Stimulated activated CD4-positive, alpha-beta T cell treated with anti-CD3 and anti-CD28 coated beads, TNF-alpha, amount 100 ng/mL, for 48 hours (primary cell): Measurements from ENCODE around the gene C16orf95.
"Not testable (repeated sequence)": the region's sequence is repeated elsewhere in the genome, so short reads cannot be mapped to it uniquely, and the experiment has no call there.

ENCODE experiments used
- DNase-seq, 3 donors: peaks; one replicate each; pipeline ENCODE4 v3.0.0-alpha.2; 2020; ENCODE audit warnings: low read depth in 3 of 3

Gene C16orf95

DNA sequence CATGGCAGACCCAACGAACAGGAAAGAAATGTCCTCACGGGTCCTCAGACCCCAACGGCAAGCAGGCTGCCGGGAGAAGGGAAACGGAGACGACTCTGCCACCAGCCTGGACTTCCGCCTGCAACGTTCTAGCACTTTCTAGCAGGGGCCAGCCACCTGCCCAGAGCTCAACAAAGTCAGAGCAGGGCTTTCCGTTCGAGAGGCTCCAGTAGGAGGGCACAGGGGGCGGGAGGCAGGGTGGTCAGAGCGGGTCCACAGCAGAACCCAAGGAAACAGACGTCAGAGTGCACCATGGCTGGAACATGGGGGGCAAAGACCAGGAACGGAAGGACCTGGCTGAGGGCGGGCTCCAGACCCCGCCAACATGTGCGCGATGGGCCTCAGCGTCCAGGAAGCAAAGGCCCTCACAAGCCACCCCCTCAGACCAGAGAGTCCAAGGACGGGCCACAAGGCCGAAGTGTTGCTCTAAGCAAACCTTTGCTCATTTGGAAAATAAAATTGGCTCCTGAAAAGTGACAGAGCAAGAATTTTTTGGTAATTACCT, 29.4 kb upstream of the C16orf95 start:
- DNase-seq = no peak

DNA sequence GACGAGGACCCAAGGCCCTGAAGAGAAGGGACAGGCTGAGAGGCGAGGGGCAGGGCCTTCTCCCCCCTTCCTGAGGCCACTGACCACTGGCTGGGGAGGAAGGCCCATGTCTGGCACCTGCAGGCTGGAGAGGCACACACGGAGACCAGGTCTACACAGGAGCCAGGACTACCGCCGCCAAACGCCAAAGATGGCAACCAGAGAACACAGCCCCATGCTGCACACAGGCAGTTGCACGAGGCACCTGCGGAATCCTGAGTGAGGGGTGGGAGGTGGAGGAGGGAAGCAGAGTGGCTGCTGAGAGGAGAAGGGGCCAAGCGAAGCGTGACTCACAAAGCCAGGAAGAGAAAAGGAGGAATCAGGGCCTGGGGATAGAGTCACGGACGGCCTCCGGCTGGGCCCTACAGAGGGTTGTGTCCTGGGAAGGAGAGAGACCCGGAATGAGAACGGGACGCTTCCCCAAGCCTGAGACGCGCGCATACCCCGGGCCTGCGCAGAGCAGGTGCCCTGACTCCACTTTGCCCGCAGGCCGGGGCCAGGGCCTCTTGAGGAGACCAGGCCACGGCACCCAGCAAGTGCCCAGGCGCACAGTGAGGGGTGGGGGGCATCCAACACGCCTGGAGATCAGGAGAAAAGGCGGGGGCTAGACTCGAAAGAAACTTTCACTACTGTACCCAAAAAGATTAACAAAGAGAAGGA, 28.7 kb upstream of the C16orf95 start:
- DNase-seq = no peak

DNA sequence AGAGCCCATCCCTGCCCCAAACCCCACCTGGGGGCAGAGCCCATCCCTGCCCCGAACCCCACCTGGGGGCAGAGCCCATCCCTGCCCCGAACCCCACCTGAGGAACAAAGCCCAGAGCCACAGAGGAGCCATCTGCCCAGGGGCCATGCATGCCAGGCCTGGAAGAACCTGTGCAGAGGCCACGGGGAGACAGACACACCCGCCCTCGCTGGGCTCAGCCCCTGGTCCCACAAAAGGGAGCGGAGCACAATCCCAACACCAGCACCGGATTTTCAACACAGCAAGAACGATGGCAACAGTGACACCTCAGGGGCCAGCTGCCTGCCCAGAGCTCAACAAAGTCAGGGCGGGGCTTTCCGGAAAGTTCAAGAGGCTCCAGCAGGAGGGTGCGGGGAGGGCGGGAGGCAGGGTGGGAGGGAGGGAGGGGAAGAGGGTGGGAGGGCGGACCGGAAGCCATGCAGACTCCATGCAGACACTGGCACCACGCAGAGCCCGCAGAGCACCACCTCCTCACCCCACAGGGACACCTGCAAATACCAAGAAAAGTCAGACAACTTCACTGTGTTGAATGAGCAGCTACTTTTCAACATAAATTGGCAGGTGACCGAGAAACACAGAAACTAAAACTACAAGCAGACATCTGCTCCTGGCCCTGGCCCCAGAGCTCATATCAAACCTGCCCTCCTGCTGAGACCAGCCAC, 27.9 kb upstream of the C16orf95 start:
- DNase-seq = peak; percentile 17 to 31 (median 25)

DNA sequence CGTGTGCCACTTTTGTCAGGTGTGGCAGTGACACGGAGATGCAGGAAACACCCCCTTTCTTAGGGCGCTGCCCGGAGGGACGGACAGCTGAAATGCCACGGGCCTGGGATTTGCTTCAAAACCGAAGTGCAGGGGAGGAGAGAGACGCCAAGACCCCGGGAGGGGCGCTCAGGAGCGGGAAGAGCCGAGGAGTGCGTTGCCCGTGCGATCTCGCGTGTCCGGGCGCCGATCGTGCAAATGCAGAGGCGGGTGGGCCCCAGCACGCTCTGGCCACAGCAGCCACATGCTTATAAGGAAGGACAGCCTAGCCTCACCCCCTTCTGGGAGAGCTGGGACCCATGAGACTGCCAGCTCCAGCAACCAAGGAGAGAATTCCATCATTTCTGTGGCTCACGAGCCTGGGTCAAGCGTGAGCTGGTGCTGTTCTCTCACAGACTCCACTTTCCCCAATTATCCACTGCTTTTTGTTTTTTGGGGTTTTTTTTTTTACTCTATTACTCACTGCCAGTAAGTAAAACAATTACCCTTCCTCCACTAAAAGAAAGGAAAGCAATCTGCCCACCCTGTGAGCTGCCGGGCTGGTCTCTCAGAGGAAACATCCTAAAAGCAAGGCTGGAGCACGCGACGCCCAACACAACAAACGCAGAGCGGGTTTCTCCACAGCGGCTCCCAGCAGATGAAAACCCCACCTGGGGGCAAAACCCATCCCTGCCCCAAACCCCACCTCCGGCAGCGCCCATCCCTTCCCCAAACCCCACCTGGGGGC, 27.2 kb upstream of the C16orf95 start:
- DNase-seq = no peak

DNA sequence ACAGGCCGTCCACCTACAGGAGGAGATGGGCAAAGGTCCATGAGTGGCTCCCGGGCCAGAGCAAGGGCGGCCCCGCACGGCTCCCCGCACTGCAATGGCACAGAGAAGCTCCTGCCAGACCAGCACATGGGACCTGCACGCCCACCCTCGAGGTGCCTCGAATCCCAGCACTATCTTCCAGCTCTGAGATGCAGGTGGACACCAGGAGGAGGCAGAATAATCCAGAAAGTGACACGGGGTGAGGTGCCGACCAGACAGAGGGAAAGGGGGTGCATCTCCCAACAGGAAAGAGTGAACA, 26.5 kb upstream of the C16orf95 start:
- no peak for DNase-seq

DNA sequence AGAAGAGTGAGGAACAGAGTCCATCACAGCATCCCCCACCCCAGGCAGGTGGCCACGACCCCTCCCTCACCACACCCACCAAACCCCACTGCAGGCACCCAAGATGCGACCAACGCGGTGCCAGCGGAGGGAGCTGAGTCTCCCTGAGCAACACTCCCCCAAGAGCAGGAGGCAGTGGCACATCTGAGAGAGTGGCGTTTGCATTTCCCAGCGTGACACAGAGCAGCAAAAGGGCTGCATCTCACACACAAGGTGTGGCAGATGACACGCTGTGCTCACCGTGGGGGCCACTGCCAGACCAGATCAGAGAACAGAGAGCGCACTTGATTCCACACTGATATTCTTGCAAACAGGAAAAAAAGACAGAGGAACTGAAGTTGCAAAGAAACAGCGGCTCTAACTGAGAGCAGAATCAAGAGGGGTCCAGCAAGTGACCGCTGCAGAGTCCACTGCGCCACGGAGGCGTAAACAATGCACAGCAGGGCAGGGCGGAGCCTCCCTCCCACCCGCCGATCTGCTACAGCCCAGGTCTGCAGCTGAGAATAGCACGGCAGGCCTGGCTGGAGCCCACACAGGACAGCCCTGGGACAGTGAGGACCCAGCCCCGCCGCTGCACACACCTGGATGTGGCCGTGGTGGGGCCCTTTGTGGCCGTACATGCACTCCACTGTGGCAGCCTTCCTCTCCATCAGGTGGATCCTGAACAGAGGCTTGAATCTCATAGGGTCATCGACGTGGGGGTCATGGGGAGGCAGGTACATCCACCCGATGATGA, 26.0 kb upstream of the C16orf95 start:
- DNase-seq = no peak

DNA sequence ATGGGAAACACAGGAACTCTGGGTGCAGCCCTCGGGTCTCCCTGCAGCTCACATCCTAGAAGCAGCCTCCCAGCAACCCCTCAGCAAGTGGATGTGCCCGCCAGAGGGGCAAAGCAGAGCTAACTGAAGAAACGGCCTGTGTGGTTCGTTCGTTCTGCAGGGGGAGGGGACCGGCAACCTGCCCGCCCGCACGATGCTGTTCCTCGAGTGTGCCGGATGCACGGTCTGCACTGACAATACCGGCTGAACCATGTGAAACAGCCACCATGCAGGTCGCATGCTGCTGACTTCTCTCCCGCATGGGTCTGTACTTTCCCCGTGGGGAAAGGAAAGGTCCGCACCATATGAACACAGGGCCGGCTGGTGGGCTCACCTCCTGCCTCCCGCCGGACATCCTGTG, 25.3 kb upstream of the C16orf95 start:
- no peak for DNase-seq

DNA sequence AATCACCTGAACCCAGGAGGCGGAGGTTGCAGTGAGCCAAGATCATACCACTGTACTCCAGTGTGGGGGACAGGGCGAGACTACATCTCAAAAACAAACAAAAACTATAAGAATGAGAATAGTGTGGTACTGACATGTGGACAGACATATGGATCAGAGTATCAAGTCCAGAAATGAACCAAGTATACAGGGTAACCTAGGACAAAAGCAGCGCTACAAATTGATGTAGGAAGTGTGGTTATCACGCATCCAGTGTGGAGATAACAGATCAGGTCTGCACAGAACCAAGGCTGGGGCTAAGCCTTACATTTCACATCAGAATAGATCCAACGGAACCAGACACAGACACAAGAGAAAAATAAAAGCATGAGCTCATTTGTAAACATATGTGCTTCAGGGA, 23.0 kb upstream of the C16orf95 start:
- no peak for DNase-seq

DNA sequence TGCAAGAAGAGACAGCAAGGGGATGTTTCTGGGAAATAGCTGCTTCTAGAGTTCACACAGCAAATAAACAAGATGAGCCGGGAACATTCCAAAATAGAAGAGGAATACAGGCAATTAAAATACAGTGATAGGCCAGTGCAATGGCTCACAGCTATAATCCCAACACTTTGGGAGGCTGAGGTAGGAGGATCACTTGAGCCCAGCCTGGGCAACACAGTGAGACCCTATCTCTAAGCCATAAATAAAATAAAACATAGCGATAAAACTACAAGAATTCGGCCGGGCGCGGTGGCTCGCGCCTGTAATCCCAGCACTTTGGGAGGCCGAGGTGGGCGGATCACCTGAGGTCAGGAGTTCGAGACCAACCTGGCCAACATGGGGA, 22.5 kb upstream of the C16orf95 start:
- DNase-seq = not testable (repeated sequence)

DNA sequence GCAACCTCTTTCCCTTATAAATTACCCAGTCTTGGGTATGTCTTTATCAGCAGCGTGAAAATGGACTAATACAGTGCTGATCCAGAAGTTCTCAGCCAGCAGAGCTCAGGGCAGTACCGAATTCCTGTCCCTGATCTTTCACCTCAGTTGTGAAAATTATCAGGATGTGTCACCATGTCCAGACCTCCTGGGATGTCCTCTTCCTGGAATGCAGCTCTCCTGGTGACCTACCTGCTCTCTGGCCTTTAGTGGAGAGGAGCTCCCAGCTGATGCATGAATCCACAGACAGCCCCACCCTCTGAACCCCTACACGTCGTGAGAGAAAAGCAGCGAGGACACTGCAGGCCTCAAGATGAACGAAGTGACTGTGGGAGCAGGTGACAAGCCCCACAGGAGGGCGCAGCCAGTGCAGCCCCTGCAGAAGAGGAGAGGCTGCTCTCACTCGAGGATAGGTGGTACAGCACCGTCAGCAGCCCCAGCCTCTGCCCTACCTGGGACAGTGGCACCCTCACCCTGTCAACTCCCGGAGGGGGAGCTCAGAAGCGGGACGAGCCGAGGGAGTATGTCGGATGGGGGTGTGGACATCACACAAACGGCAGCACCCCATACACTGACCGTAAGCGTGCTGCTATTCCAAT, 22.0 kb upstream of the C16orf95 start:
- no peak for DNase-seq

DNA sequence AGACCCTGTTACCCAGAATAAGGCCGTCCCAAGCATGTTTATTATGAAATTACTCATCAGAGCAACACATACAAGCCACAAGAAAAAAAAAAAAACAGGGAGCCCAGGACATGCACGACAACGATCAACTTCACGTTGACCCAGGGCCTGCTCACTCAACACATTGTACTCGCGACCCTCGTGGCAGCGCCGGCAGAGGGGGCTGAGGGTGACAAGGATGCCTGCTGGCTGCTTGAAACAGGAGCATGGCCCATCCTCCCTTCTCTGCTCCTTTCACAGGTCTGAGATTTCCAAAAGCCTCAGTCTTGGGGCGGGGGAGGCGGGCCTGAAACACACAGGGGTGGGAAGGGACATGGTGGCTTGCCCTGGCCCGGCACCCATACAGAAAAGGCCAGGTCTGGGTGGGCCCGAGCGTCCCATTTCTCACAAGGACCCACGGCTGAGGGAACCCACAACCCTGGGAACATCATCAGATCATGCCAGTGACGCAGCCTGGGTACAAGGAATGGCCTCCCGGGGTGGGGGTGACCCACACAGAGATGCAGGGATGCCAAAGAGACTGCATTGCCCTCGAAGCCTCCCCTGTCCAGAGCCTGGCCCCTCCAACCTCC, 21.1 kb upstream of the C16orf95 start:
- no peak for DNase-seq

DNA sequence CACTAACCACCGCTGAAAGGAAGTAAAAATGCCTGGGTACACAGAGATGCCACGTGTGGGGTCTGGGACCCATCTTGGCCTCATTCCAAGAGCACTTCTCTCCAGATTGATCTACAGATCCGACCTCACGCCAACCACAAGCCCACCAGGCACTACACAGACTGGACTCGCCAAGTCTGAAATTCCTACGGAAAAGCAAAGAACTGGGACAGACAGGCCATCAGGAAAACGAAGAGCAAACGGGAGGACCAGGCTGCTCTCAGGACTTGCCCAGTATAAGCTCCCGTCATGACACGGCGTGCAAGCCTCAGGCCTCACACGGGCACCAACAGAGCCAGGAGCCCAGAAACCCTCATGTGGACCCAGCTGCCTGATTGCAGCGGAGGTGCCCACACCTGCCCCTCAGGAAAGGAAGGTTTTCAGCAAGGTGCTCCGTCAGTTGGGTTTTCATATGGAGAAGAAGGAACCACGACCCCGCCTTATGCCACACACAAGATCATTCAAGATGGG, 20.1 kb upstream of the C16orf95 start:
- DNase-seq = no peak

DNA sequence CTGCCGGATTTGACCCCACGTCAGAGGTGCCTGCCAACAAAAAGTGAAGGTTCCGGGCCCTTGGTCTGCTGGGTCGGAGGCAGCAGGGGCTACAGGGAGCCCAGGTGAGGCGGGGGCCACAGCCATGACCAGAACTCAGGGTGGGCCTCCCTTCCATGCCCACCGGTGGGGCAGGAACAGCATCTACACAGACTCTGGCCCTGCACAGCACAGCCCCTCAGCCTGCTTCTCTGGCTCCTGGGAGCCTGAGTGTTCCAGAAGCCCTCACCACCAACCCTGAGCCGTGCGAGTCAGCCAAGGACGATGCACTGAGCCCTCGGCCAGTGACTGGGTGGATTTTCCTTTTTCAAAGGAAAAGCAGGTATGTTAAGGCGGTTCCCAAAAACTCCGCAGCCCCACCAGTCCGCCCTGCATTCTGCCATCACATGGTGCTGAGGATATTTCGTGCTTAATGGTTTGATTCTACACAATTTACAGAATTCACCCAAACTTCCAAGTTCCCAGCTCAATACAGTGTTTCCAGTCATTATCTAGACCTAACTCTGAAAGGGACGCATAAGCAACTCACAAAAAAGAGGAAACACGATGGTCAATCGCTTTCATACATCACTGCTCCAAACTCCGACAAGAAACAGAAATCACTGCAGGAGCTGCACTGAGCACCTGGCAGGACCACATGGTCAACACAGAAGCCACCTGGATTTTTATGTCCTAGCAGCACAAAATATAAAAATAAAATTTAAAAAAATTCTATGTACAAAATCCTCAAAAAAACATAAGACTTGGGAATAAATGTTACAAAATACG, 19.4 kb upstream of the C16orf95 start:
- no peak for DNase-seq

DNA sequence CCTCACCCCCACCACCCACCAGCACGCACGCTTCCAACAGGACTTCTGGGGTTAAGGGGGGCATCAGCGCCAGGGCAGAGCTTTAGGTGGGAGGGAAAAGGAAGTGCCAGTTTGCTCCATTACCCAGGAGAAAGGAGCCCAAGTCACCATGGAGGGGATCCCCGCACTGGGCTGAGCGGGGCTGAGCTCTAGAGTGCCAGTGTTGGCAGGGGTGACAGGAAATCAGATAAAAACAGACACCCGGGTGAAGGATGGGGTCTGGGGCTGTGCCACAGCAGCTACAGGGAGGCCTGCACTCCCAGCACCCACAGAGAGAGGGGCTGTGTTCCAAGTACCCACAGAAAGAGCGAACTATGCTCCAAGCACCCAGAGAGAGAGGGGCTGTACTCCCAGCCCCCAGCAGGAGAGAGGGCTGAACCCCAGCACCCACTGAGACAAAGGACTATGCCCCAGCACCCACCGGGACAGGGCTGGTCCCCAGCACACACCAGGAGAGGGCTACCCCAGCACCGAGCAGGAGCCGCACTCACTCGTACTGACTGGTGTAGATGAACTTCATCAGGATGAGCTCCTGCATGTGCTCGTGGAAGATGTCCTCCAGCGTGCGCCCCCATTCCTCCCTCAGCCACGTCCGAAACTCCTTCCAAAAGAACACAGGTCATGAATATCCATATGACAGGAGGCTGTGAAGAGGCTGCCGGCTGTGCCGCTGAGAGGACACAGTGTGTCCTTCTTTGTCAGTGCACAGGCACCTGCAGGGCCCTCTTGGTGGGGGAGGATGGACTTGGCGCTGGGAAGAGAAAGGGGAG, 18.6 kb upstream of the C16orf95 start:
- DNase-seq = no peak

DNA sequence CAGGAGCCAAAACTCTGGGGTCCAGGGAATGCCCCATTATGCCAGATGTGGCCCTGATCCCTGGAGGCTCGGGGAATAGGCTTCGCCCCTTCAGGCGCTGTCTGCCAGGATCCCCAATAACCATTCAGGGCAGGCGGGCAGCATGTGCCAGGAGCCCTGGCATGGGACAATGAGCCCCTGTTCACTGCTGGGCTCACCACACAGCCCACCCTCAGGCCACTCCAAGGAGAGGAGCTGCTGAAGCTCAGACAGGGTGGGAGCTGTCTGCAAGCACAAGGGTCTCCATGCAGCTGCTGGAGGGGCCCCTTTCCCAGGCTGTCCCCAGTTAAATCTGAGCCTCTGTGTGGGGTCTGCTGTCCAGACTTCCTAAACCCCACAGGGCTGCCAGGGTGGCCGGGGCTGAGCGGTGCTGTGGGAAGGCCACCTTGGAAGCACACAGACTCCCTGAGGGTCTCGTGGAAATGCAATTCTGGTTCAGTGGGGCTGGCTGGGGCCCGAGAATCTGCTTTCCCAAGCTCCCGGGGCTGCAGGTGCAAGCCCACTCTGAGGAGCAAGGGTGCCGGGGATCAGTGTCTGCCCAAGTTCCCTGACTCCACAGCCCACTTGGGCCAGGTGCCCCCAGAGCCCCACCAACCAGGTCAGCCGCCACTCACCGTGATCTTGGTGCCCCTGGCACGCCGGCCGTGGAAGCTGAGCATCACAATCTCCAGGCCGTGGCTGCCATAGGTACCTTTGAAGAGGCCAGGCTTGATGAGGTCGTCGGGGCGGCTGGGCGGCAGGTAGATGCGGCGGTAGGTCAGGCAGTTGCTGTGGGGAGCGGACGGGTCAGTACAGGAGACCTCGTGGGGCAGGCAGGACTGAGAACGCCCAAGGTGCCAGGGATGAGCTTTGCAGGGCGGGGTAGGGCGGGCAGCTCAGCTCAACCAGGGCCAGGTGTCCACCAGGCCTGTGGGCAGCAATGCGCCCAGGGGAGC, 17.7 kb upstream of the C16orf95 start:
- no peak for DNase-seq

DNA sequence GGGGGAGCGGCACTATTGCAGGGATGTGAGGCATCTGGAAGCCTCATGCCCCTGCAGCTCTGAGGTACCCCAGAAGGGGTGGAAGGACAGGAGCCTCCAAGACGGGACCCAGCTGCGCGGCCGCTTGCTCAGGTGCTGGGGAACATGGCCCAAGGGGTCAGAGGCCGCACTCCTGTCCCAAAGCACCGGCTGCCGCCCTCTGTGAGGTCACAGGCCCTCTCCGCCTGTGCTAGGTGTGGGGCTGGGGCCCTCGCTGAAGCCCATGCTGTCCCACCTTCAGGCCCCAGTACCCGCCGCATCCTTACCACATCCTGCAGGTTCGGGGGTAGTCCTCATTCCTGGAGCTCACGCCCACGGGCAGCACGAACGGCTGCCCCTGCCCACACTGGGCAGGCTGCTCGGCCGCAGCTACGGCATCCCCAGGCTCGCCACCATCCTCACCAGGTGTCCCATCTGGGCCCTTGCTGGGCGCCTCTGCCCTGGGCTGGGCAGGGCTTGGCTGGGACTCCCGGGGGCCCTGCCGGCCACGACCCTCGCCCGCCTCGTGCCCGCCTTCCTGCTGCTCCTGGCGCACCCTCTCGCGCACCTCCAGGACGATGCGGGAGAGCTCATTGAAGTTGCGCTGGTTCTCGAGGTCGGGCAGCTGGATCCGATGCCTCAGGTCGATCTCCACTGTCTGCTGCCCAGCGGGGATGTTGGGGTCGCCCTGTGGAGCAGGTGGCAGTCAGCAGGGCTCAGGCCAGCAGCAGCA, 16.6 kb upstream of the C16orf95 start:
- DNase-seq = no peak

DNA sequence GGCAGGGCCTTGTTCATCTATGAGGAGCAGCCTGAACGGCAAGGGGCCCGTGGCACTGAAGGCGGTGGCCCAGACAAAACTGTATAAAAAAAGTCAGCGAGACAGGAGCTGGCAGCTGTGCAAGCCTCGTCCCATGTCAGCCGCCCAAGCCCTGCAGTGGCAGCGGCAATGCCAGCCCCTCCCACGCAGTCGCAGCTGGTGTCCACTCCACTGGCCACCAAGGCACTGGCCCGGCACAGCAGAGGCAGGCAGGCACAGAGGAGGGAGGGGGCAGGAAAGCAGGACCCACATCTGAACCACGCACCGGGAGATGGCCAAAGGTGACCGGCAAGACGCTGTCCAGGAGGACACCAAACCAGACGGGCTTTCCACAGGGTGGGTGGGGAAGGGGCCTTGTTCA, 15.9 kb upstream of the C16orf95 start:
- no peak for DNase-seq
